ENCODE results near the gene CACNA2D3. TPM values are rescaled to one million over a fixed set of nuclear protein-coding genes. Genes with fewer than 3 reads are reported as not detected.

CACNA2D3 gene
- polyA plus RNA-seq, 1 donor from 2014 or later = 26.2 TPM

- Histone ChIP-seq H3K9me2 (ENCODE audit: insufficient read depth, low read length) (no peaks in the 10 kb centered on the region), H3K4me3 (ENCODE audit: low read length) (no peak overlapping the region), H3K36me3 (ENCODE audit: insufficient read depth, low read length) (no peaks in the 10 kb centered on the region), H4K20me1 (ENCODE audit: insufficient read depth) (no peaks in the 10 kb centered on the region), H3K9ac (ENCODE audit: low read length) (no peak overlapping the region), H3K4me2 (ENCODE audit: low read length) (no peak overlapping the region), H3K27ac (ENCODE audit: low read length) (no peak overlapping the region), H3K27me3 (ENCODE audit: insufficient read depth, low read depth, low read length) (no peaks in the 10 kb centered on the region), H3K79me2 (replicated peaks; ENCODE audit: insufficient read depth, low read length) (no peaks in the 10 kb centered on the region), H3F3A (ENCODE audit: insufficient read depth, low read length, poor library complexity, severe bottlenecking) (no peaks in the 10 kb centered on the region), H3K9me3 (ENCODE audit: low read length) (no peaks in the 10 kb centered on the region), H2AFZ (ENCODE audit: low read depth, low read length) (no peak overlapping the region)
- TF ChIP-seq EZH2 (IDR thresholded peaks at IDR 0.05; ENCODE audit: borderline replicate concordance, insufficient read depth, low read length, poor library complexity, severe bottlenecking) = no peak
- no peak for TF ChIP-seq CTCF (IDR thresholded peaks at IDR 0.05; ENCODE audit: poor library complexity, severe bottlenecking)
Observed at GRCh38 chr3:54270816-54271526, 148.6 kb downstream of the CACNA2D3 start.

- H3K4me3 ChIP-seq (ENCODE audit: low read length) = no peak overlapping the region
- H3K9me3 ChIP-seq (ENCODE audit: low read length) = peaks cover 5% of the 10 kb centered on the region
- no peaks in the 10 kb centered on the region for H3F3A ChIP-seq (ENCODE audit: insufficient read depth, low read length, poor library complexity, severe bottlenecking)
- no peak for TF ChIP-seq CTCF (IDR thresholded peaks at IDR 0.05; ENCODE audit: poor library complexity, severe bottlenecking)
- TF ChIP-seq POLR2AphosphoS5 (IDR thresholded peaks at IDR 0.05) = no peak
- TF ChIP-seq MXI1 (conservative IDR thresholded peaks at IDR 0.05; ENCODE audit: poor library complexity, severe bottlenecking) = no peak
- TF ChIP-seq EZH2 (IDR thresholded peaks at IDR 0.05; ENCODE audit: borderline replicate concordance, insufficient read depth, low read length, poor library complexity, severe bottlenecking) = no peak
- no peak for TF ChIP-seq REST (IDR thresholded peaks at IDR 0.05; ENCODE audit: borderline replicate concordance)
- TF ChIP-seq EP300 (conservative IDR thresholded peaks at IDR 0.05; ENCODE audit: poor library complexity, severe bottlenecking) = no peak
- TF ChIP-seq RAD21 (conservative IDR thresholded peaks at IDR 0.05) = no peak
- TF ChIP-seq SMC3 (conservative IDR thresholded peaks at IDR 0.05; ENCODE audit: poor library complexity) = no peak
- TF ChIP-seq TAF1 (IDR thresholded peaks at IDR 0.05; ENCODE audit: low read depth) = no peak
- no peaks in the 10 kb centered on the region for H3K27me3 ChIP-seq (ENCODE audit: insufficient read depth, low read depth, low read length)
- no peaks in the 10 kb centered on the region for H3K36me3 ChIP-seq (ENCODE audit: insufficient read depth, low read length)
- H3K27ac ChIP-seq (ENCODE audit: low read length) = no peak overlapping the region
- H3K4me2 ChIP-seq (ENCODE audit: low read length) = no peak overlapping the region
- H3K9me2 ChIP-seq (ENCODE audit: insufficient read depth, low read length) = no peaks in the 10 kb centered on the region
- H3K9ac ChIP-seq (ENCODE audit: low read length) = no peak overlapping the region
- H2AFZ ChIP-seq (ENCODE audit: low read depth, low read length) = no peak overlapping the region
- H3K79me2 ChIP-seq (replicated peaks; ENCODE audit: insufficient read depth, low read length) = no peaks in the 10 kb centered on the region
- no peaks in the 10 kb centered on the region for H4K20me1 ChIP-seq (ENCODE audit: insufficient read depth)
Observed at GRCh38 chr3:54273791-54274190, 151.4 kb downstream of the CACNA2D3 start.

All from neural cell (in vitro differentiated cells).